ENCODE measurements around the gene SEC14L2.
"Not testable (repeated sequence)": the region's sequence is repeated elsewhere in the genome, so short reads cannot be mapped to it uniquely, and the experiment has no call there.

SEC14L2 gene

GRCh38 chr22:30460555-30460954 is 63.7 kb downstream of the SEC14L2 start:
- H3K27me3 ChIP-seq (ENCODE audit: insufficient read depth, low read length); H3K36me3 ChIP-seq (ENCODE audit: insufficient read depth, low read length); H3K9ac ChIP-seq (ENCODE audit: low read depth, low read length); H3K27ac ChIP-seq (ENCODE audit: low read depth, low read length); H3K4me3 ChIP-seq (ENCODE audit: low read length); H3K9me3 ChIP-seq (ENCODE audit: insufficient read depth, low read depth, low read length); H3K4me1 ChIP-seq (ENCODE audit: insufficient read depth, low read length): not testable (repeated sequence)
- WGBS: 82% methylated on average over 6 of the region's 6 CpGs

DNA sequence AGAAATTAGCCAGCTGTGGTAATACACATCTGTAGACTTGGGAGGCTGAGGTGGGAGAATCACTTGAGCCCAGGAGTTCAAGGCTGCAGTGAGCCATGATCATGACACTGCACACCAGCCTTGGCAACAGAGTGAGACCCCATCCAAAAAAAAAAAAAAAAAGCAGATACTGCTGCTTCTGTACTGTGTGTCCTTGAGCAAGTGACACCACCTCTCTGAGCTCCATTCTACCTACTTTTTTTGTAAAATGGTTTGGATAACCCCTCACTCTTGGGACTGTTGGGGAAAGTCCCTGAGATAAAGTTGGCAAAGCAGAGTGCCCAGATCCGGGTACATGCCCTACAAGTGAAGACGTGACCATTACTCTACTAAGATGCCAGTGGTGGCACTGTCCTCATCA is 72.3 kb downstream of the SEC14L2 start:
- no peak overlapping the region for H3K4me3 ChIP-seq (ENCODE audit: low read length)
- H3K36me3 ChIP-seq (ENCODE audit: insufficient read depth, low read length): no peaks in the 10 kb centered on the region
- no peak overlapping the region for H3K27ac ChIP-seq (ENCODE audit: low read depth, low read length)
- H3K9ac ChIP-seq (ENCODE audit: low read depth, low read length): no peak overlapping the region
- H3K4me1 ChIP-seq (ENCODE audit: insufficient read depth, low read length): no peaks in the 10 kb centered on the region
- 43% methylated on average over 2 of the region's 2 CpGs for WGBS
- H3K9me3 ChIP-seq (ENCODE audit: insufficient read depth, low read depth, low read length): no peaks in the 10 kb centered on the region
- peaks cover 3% of the 10 kb centered on the region; the same call in 1 of the 2 replicates for H3K27me3 ChIP-seq (ENCODE audit: insufficient read depth, low read length)

DNA sequence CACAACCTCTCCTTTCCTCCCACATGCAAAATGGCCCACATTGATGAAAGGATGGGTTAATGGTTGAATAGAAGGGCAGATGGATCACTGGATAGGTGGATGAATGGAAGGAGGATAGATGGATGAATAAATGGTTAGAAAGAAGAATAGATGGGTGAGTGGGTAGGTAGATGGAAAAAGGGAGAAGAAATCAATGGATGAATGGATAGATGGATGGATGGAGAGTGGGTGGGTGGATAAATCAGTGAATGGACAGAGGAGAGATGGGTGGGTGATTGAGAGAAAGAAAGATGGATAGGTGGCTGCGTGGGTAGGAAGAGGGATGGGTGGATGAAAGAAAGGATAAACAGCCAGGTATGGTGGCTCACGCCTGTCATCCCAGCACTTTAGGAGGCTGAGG is 73.8 kb downstream of the SEC14L2 start:
- Histone ChIP-seq H3K27ac (ENCODE audit: low read depth, low read length) (no peak overlapping the region), H3K36me3 (ENCODE audit: insufficient read depth, low read length) (no peaks in the 10 kb centered on the region), H3K9me3 (ENCODE audit: insufficient read depth, low read depth, low read length) (no peaks in the 10 kb centered on the region), H3K4me1 (ENCODE audit: insufficient read depth, low read length) (no peaks in the 10 kb centered on the region), H3K27me3 (ENCODE audit: insufficient read depth, low read length) (peaks cover 3% of the 10 kb centered on the region; the same call in 1 of the 2 replicates), H3K4me3 (ENCODE audit: low read length) (no peak overlapping the region), H3K9ac (ENCODE audit: low read depth, low read length) (no peak overlapping the region)
- 90% methylated on average over 2 of the region's 2 CpGs for WGBS

- no peak within 1 kb of the TSS for H3K9ac ChIP-seq (ENCODE audit: low read depth, low read length)
- 78% methylated on average over 13 of the region's 13 CpGs for WGBS
- H3K36me3 ChIP-seq (ENCODE audit: insufficient read depth, low read length): no peaks in the 10 kb centered on the region
- no peak within 1 kb of the TSS for H3K27ac ChIP-seq (ENCODE audit: low read depth, low read length)
- H3K4me1 ChIP-seq (ENCODE audit: insufficient read depth, low read length): no peaks in the 10 kb centered on the region
- H3K4me3 ChIP-seq (ENCODE audit: low read length): no peak within 1 kb of the TSS
- no peaks in the 10 kb centered on the region for H3K27me3 ChIP-seq (ENCODE audit: insufficient read depth, low read length)
- H3K9me3 ChIP-seq (ENCODE audit: insufficient read depth, low read depth, low read length): no peaks in the 10 kb centered on the region
Observed at GRCh38 chr22:30471616-30472318, 74.9 kb downstream of the SEC14L2 start, which contains the start of gene SEC14L3. SEC14L3 (minus strand) TSS chr22:30472017; CDS start chr22:30471958, 59 bp downstream.

DNA sequence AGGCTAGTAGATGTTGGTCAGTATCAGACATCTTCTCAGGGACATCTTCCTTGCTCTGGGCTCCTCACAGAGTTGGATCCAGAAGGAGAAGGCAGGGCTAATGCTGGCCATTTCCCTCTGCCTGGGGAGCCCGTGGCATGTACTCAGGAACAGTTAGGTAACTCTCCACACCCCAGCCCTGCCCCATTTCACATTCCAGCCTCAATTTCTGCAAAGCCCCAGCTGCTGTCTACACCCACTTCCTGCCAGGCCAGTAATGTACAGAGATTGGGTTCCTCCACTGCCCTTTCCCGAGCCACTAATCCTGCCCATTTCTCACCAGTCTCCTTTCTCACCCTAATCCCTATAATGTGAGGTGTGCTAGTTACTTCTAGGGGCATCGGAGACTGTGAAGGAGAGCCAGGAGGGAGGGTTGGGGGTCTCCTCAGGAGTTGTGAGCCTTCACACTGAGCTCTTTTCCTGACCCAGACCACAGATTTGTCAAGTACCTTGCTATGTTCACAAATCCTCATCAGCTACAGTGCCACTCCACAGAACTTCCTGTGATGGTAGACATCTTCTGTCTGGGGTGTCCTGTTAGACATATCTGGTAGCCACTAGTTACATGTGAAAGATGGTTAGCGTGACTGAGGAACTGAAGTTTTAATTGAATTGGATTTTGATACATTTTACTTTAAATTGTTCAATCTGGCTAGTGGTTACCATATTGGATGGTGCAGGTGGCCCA is 76.3 kb downstream of the SEC14L2 start:
- Histone ChIP-seq H3K4me3 (ENCODE audit: low read length) (no peak overlapping the region), H3K27me3 (ENCODE audit: insufficient read depth, low read length) (no peaks in the 10 kb centered on the region), H3K27ac (ENCODE audit: low read depth, low read length) (no peak overlapping the region), H3K9me3 (ENCODE audit: insufficient read depth, low read depth, low read length) (no peaks in the 10 kb centered on the region), H3K4me1 (ENCODE audit: insufficient read depth, low read length) (no peaks in the 10 kb centered on the region), H3K36me3 (ENCODE audit: insufficient read depth, low read length) (no peaks in the 10 kb centered on the region), H3K9ac (ENCODE audit: low read depth, low read length) (no peak overlapping the region)
- WGBS: 82% methylated on average over 3 of the region's 4 CpGs

GRCh38 chr22:30474121-30474520 is 77.3 kb downstream of the SEC14L2 start:
- 91% methylated on average over 4 of the region's 4 CpGs for WGBS
- no peaks in the 10 kb centered on the region for H3K9me3 ChIP-seq (ENCODE audit: insufficient read depth, low read depth, low read length)
- H3K4me3 ChIP-seq (ENCODE audit: low read length): no peak overlapping the region
- no peaks in the 10 kb centered on the region for H3K36me3 ChIP-seq (ENCODE audit: insufficient read depth, low read length)
- H3K27ac ChIP-seq (ENCODE audit: low read depth, low read length): no peak overlapping the region
- no peaks in the 10 kb centered on the region for H3K27me3 ChIP-seq (ENCODE audit: insufficient read depth, low read length)
- no peak overlapping the region for H3K9ac ChIP-seq (ENCODE audit: low read depth, low read length)
- H3K4me1 ChIP-seq (ENCODE audit: insufficient read depth, low read length): no peaks in the 10 kb centered on the region
